Measurements from ENCODE around the gene TINCR. TPM values are rescaled to one million over a fixed set of nuclear protein-coding genes. Genes with fewer than 3 reads are reported as not detected.
"Not testable (repeated sequence)": the region's sequence is repeated elsewhere in the genome, so short reads cannot be mapped to it uniquely, and the experiment has no call there.

TINCR gene
- 1 to 10 TPM in 1 of 2 experiments, under 1 TPM in 1; 0.83 to 1.0 TPM for total RNA-seq

DNA sequence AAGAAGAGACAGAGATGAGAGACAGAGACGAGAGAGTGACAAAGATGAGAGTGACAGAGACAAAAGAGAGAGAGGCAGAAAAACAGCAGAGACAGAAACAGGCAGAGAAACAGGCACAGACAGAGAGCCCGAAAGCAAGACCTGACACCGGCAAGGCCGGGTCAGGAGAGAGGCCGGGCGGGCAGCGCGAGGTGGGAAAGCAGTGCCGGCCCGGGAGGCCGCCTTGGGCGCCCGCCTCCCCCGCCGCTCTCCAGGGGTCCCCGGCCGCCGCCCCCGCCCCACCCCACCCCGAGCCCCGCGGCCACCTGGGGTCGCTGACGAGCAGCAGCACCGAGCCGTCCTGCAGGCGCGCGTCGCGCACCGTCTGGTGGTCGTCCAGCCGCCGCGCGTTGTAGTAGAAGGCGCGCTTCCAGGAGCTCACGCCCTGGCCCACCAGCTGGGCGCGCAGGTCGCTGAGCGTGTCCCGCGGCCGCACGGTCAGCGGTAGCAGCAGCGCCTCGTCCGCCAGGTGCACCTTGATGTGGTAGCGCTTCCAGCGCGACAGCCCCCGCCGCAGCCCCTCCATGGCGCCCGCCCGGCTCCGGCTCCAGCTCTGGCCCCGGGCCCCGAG is at the start of gene TINCR:
TSS of gene TINCR (minus strand) at position 594 of the 610 bp plus-strand sequence.
- CTCF ChIA-PET: interaction anchor here (1.2 kb wide), 1 partner anchor 13 kb away, joined by 3 read pairs; no protein-coding TSS in a partner anchor
- H3K27me3 Mint-ChIP-seq (ENCODE audit: low read depth): peaks cover 18% of the 10 kb centered on the region

DNA sequence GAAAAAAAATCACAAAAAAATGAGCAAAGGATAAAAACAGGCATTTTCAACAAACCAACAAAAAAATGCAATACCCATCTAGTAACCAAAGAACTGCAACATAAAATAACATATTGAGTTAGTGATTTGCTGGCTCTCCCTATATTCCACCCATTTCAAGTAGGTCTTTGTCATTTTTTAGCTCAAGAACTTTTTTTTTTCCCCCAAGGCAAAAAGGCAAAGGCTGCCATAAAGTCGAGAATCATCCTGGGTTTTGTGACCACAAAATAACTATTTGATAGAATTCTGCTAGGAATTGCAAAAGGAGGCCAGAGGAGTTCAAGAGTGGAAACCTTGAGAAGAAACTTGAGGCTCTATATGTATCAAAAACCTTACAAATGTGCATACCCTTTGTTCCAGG is 49.3 kb upstream of the TINCR start:
- H3K36me3 Mint-ChIP-seq (ENCODE audit: low read depth): peaks cover 62% of the 10 kb centered on the region
- intact Hi-C loops (cut with micrococcal nuclease): no loop called here
- CTCF ChIA-PET: interaction anchor here (1.0 kb wide), 1 partner anchor 70 kb away, joined by 3 read pairs; no protein-coding TSS in a partner anchor
- peaks cover 41% of the 10 kb centered on the region for H3K4me1 Mint-ChIP-seq (ENCODE audit: low read depth)
- no peak for DNase-seq
- no peak overlapping the region for H3K27ac Mint-ChIP-seq
- no peak overlapping the region for H3K4me3 Mint-ChIP-seq
- no peaks in the 10 kb centered on the region for H3K27me3 Mint-ChIP-seq (ENCODE audit: low read depth)
- no peaks in the 10 kb centered on the region for H3K9me3 Mint-ChIP-seq

More for the DNA sequence above, at the start of gene TINCR:
- DNase-seq: no peak
- Mint-ChIP-seq H3K4me1 (ENCODE audit: low read depth) (no peaks in the 10 kb centered on the region), H3K27ac (no peak within 1 kb of the TSS), H3K4me3 (no peak within 1 kb of the TSS), H3K36me3 (ENCODE audit: low read depth) (no peaks in the 10 kb centered on the region), H3K9me3 (no peaks in the 10 kb centered on the region)
- intact Hi-C loops (cut with micrococcal nuclease): no loop called here

DNA sequence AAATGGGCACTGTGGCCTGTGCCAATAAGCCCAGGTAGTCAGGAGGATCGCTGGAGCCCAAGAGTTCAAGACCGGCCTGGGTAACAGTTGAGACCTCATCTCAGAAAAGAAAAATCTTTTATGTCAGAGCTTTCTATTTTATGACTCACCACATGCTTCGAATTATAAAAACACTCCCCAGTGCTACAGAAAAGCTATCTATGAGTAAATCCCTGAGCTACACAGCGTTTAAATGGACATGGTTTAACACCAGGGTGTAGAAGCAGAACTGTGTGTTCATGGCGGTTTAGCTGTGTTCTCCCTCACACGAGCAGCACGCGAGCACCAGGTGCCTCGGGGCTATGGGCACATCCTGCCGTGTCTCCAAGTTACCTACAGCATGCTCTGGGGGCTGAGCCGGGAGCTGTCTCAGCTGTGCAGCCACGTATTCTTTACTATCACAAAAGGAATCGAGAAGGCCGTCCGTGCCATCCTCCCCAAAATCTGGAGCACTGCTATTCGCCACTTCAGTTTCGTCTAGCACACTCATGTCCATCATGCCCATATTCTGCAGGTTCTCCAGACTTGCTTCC is 48.1 kb upstream of the TINCR start:
- CTCF ChIA-PET: interaction anchor here (1.2 kb wide), 1 partner anchor 179 kb away, joined by 3 read pairs; no protein-coding TSS in a partner anchor
- no peaks in the 10 kb centered on the region for H3K27me3 Mint-ChIP-seq (ENCODE audit: low read depth)
- H3K36me3 Mint-ChIP-seq (ENCODE audit: low read depth): peaks cover 60% of the 10 kb centered on the region

DNA sequence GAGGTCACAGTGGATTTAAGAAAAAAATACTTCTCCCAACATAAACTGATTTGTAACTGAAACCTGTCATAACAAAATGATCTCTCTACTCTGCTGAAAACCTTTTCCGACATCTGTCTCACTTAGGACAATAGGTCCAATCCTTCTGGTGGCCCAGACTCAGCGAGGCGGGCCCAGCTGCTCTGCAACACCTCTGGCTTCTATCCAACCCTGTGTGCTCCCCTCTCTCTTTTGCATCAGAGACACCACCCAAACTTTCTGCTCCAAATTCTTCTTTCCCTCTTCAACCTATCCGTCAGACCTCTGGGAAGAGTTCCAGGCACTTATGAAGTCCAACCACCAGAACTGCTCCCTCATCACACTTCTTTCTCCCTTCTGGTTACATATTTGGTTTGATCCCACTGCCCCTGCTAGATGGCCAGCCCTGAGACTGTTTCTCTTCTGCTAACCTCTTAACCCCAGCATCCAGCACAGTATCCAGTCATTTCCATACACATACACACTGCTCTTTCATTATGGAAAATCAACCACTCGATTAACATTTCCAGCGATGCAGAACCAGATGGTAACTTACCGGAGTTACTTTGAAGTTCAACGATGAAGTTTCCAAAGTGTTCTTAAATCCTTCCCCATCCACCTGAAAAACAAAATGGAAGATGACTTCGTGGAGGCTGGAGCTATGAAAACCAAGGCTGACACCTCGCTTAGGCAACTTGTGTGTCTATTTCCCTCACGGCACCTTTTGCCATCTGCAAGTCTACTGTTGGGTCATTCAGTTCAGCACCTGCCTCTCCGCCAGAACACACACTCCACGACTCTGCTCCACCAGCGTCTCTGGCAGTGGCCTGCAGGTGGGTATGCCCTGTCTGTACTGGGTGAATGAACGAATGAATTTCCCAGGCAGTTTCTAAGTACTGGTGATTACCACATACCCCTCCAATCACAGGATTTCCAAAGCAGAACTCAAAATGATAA is 45.4 kb upstream of the TINCR start:
- DNase-seq: no peak
- no peak overlapping the region for H3K27ac Mint-ChIP-seq

More for the DNA sequence above, 48.1 kb upstream of the TINCR start:
- Mint-ChIP-seq H3K4me3 (no peak overlapping the region), H3K9me3 (no peaks in the 10 kb centered on the region), H3K27ac (no peak overlapping the region), H3K4me1 (ENCODE audit: low read depth) (peaks cover 34% of the 10 kb centered on the region)
- no peak for DNase-seq
- intact Hi-C loops (cut with micrococcal nuclease): no loop called here

DNA sequence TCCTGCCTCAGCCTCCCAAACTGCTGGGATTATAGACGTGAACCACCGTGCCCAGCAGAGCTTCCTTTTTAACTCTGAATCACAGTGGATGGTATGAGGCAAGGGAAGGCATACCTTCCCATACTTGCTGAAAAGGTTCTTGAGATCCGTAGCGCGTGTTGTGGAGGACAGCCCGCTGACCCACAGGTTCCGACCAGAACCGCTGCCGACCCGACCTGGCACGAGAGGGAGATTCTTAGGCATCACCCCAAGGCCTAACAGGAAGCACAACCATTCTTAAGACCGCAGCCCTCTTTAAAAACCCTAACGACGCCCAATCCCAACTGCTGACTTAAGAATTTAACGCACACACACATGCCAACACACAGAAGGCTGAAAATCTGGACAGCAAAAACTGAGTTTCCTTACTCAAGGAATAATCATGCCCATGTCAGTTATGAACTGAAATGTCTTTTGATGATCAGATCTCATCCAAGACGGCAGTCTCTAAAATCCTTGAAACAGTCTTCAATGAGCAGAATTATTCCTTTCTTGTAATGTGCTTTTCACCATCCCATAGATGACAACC is 42.2 kb upstream of the TINCR start:
- Mint-ChIP-seq H3K27ac (no peak overlapping the region), H3K36me3 (ENCODE audit: low read depth) (peaks cover 65% of the 10 kb centered on the region), H3K27me3 (ENCODE audit: low read depth) (no peaks in the 10 kb centered on the region), H3K4me3 (no peak overlapping the region), H3K4me1 (ENCODE audit: low read depth) (peaks cover 10% of the 10 kb centered on the region), H3K9me3 (no peaks in the 10 kb centered on the region)
- intact Hi-C loops (cut with micrococcal nuclease): no loop called here
- CTCF ChIA-PET: interaction anchor here (0.6 kb wide), 1 partner anchor 62 kb away, joined by 4 read pairs; no protein-coding TSS in a partner anchor
- DNase-seq: no peak

More for the DNA sequence above, 45.4 kb upstream of the TINCR start:
- H3K9me3 Mint-ChIP-seq: no peaks in the 10 kb centered on the region
- CTCF ChIA-PET: no interaction called here
- H3K36me3 Mint-ChIP-seq (ENCODE audit: low read depth): peaks cover 60% of the 10 kb centered on the region
- no peaks in the 10 kb centered on the region for H3K27me3 Mint-ChIP-seq (ENCODE audit: low read depth)
- intact Hi-C loops (cut with micrococcal nuclease): no loop called here
- H3K4me1 Mint-ChIP-seq (ENCODE audit: low read depth): peaks cover 11% of the 10 kb centered on the region
- no peak overlapping the region for H3K4me3 Mint-ChIP-seq

DNA sequence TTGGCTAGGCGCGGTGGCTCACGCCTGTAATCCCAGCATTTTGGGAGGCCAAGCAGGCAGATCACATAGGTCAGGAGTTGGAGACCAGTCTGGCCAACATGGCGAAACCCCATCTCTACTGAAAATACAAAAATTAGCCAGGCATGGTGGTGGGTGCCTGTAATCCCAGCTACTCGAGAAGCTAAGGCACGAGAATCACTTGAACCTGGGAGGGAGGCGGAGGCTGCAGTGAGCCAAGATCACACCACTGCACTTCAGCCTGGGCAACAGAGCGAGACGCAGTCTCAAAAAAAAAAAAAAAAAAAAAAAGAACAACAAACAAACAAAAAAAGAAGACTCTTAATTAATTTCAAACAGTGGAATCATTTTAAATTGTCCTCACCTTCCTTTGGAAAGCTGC is 41.0 kb upstream of the TINCR start:
- H3K27ac Mint-ChIP-seq; H3K4me3 Mint-ChIP-seq; H3K9me3 Mint-ChIP-seq; intact Hi-C loops (cut with micrococcal nuclease); H3K27me3 Mint-ChIP-seq (ENCODE audit: low read depth); DNase-seq; CTCF ChIA-PET: not testable (repeated sequence)
- Mint-ChIP-seq H3K4me1 (ENCODE audit: low read depth) (peaks cover 10% of the 10 kb centered on the region), H3K36me3 (ENCODE audit: low read depth) (peaks cover 62% of the 10 kb centered on the region)

DNA sequence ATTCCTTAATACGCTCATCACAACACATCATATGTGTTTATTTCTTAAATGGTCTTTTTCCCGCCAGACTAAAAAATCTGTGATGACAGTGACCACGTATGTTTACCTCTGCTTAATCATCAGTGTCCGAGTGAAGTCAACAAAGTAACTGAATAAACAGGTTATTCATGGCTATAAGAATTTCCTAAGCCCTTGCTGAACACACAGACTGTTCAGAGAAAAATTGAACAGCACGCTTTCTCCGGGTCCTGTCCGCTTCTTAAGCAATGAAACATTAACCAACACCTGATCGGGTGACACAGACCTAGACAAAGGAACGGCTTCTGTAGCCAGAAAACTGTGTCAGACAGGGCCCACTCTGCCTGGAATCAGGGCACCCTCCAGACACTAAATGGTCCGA is 40.5 kb upstream of the TINCR start:
- intact Hi-C loops (cut with micrococcal nuclease): no loop called here
- H3K4me3 Mint-ChIP-seq: no peak overlapping the region
- no peaks in the 10 kb centered on the region for H3K27me3 Mint-ChIP-seq (ENCODE audit: low read depth)
- H3K27ac Mint-ChIP-seq: no peak overlapping the region
- CTCF ChIA-PET: no interaction called here
- DNase-seq: no peak
- H3K36me3 Mint-ChIP-seq (ENCODE audit: low read depth): peaks cover 62% of the 10 kb centered on the region
- peaks cover 12% of the 10 kb centered on the region for H3K4me1 Mint-ChIP-seq (ENCODE audit: low read depth)
- no peaks in the 10 kb centered on the region for H3K9me3 Mint-ChIP-seq

DNA sequence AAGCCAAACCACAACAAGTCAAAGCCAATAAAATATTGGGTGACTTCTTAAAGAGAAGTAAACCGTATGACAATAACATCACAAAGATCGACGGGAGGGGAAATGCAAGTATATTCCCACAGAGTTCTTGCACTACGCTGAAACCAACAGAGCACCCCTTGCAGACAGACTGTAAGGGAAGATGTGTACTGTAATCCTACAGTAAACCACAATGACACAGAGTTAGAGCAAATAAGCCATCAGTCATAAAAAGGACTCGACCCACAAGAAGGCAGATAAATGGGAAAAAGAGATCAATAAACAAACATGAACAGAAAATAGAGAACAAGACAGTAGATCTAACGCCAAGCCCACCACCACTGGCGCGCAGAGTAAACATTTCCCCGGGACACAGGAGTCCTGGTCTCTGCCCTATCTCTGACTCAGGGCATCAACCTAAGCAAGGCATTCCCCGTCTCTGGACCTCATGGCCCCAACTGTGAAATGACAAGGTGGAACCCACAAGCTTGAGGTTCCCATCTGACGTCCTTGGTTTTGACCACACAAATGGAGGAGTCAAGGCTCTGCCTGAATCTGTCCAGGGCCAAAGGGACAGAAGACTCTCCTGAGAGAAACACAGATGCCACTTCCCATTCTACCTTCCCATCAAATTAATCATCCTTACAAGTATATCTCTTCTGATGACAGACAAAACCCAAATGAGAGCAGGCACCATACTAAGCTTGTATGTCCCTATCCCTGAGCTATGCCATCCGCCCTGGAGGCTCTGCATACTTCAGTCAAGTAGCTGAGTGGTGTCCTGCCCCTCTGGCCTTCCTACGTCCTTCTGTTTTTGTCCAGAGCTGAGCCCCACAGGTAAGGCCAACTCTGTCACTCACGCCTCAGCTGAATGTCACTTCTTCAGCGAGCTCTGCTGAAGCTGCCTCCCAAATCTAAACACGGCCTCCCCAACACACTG is 39.8 kb upstream of the TINCR start:
- Mint-ChIP-seq H3K27ac (no peak overlapping the region), H3K4me1 (ENCODE audit: low read depth) (peaks cover 12% of the 10 kb centered on the region), H3K9me3 (no peaks in the 10 kb centered on the region), H3K4me3 (no peak overlapping the region), H3K27me3 (ENCODE audit: low read depth) (no peaks in the 10 kb centered on the region), H3K36me3 (ENCODE audit: low read depth) (peaks cover 60% of the 10 kb centered on the region)
- no peak for DNase-seq
- intact Hi-C loops (cut with micrococcal nuclease): no loop called here
- CTCF ChIA-PET: no interaction called here

DNA sequence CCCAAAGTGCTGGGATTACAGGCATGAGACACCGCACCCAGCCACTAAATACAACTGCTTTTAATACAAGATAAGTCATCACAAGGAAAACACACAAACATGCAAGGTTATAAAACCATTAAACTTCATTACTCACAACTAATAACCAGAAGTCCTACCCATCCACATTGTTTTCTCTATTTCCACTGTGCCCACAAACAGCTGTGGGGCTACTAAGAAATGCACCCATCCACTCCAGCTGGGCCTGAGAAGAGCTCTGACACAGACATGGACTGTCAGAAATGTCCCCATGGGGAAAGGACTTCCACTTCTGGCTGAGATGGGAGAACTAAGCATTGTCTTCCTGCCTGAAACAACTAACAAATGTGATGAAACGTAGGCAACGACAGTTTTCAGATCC is 37.6 kb upstream of the TINCR start:
- peaks cover 12% of the 10 kb centered on the region for H3K4me1 Mint-ChIP-seq (ENCODE audit: low read depth)
- no peaks in the 10 kb centered on the region for H3K9me3 Mint-ChIP-seq
- intact Hi-C loops (cut with micrococcal nuclease): no loop called here
- no peak overlapping the region for H3K4me3 Mint-ChIP-seq
- no peak overlapping the region for H3K27ac Mint-ChIP-seq
- H3K36me3 Mint-ChIP-seq (ENCODE audit: low read depth): peaks cover 60% of the 10 kb centered on the region
- no peak for DNase-seq
- no peaks in the 10 kb centered on the region for H3K27me3 Mint-ChIP-seq (ENCODE audit: low read depth)
- CTCF ChIA-PET: interaction anchor here (0.9 to 1.4 kb wide), 2 partner anchors 10 to 16 kb away, joined by 3 read pairs; no protein-coding TSS in a partner anchor

DNA sequence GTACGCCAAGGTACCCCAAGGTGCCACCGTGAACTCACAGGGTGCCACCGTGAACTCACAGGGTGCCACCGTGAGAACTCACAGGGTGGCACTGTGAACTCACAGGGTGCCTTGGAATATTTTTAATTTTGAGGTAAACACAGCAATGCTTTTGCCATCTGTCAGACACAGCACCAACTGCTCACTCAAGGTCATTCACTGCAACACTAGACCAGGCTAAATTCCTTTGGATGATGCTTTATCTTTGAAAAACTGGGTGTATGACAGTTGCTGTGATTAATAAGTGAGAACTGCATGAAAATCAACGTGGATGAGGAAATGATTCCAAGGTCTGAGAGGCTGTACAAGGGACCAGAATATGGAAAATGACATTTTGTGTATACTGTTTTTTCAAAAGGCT is 35.9 kb upstream of the TINCR start:
- H3K4me3 Mint-ChIP-seq: no peak overlapping the region
- H3K27ac Mint-ChIP-seq: peak overlapping the region; percentile 50
- CTCF ChIA-PET: no interaction called here
- no peak for DNase-seq
- intact Hi-C loops (cut with micrococcal nuclease): no loop called here
- H3K4me1 Mint-ChIP-seq (ENCODE audit: low read depth): peaks cover 12% of the 10 kb centered on the region
- no peaks in the 10 kb centered on the region for H3K9me3 Mint-ChIP-seq
- H3K27me3 Mint-ChIP-seq (ENCODE audit: low read depth): no peaks in the 10 kb centered on the region
- H3K36me3 Mint-ChIP-seq (ENCODE audit: low read depth): peaks cover 70% of the 10 kb centered on the region

DNA sequence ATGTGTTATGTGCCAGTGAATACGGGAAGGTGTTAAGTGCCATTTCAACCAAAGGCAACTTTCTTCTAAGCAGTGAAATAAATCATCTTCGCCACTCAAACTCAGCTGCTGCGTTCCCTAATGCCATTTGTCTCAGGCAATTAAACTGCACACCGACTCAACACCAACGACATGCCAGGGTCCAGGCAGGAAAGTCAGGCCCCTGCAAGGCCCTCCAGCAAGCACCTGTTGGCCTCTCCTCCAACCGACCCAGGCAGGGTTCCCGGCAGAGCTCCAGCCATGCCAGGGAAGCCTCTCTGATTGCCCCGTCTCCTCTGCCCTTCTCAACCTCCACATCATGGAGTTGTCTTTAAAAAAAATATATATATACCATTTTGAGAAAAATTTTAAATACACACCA is 33.0 kb upstream of the TINCR start:
- Mint-ChIP-seq H3K4me1 (ENCODE audit: low read depth) (peaks cover 2% of the 10 kb centered on the region), H3K27ac (no peak overlapping the region), H3K9me3 (no peaks in the 10 kb centered on the region), H3K27me3 (ENCODE audit: low read depth) (no peaks in the 10 kb centered on the region), H3K4me3 (no peak overlapping the region), H3K36me3 (ENCODE audit: low read depth) (peaks cover 63% of the 10 kb centered on the region)
- intact Hi-C loops (cut with micrococcal nuclease): no loop called here
- CTCF ChIA-PET: no interaction called here
- DNase-seq: no peak

Measured in activated naive CD4-positive, alpha-beta T cell treated with anti-CD3 and anti-CD28 coated beads for 36 hours (primary cell).